Sciatic nerve (tissue), 2 donors: ENCODE data around the gene GTF2H4. TPM values are rescaled to one million over a fixed set of nuclear protein-coding genes. Genes with fewer than 3 reads are reported as not detected.
"Not testable (repeated sequence)": the region's sequence is repeated elsewhere in the genome, so short reads cannot be mapped to it uniquely, and the experiment has no call there.

ENCODE experiments used
- ATAC-seq: fragments of 200-7000 bp; cut with Tn5 transposase; one replicate; pipeline ENCODE4 v1.9.1; 2020; ENCODE audit warnings: mild to moderate bottlenecking, moderate library complexity
- DNase-seq: peaks from one replicate; pipeline ENCODE4 v3.0.0-alpha.2; 2020; ENCODE audit warnings: low spot score
- intact Hi-C: fragments of 100-400 bp; cut with DNase I; formaldehyde crosslinking; loops from one replicate; pipeline ENCODE4 v1.14.2; 2022
- total RNA-seq: library from RNA; stranded (reverse); fragmentation: NEBNext Ultra II Directional; extraction: Animal tissue kit (Norgen Biotek cat#: 25700); gene quantifications from one replicate; pipeline ENCODE4 v1.2.1, GENCODE V29; 2021
- donor health status: DM: no; HTN: no; CAD: no.
- donor health status: DM: no; HTN: no; CAD: no.

The GTF2H4 gene
- total RNA-seq, 1 donor from 2014 or later, result 30.4 TPM

GRCh38 chr6:30914076-30914853, 6.3 kb downstream of the GTF2H4 start, which contains the start of gene VARS2:
Gene VARS2 (plus strand): TSS chr6:30914238. CDS start chr6:30914837, 599 bp downstream.
- ATAC-seq, result peak; percentile 96
- peak; percentile 94 for DNase-seq
- intact Hi-C loops, result no loop called here

- intact Hi-C loops, result loop anchor here (5.0 kb wide), 1 partner anchor 162 kb away; no protein-coding TSS in a partner anchor
- DNase-seq (no peak), ATAC-seq (peak; percentile 2)
Observed at GRCh38 chr6:30914854-30915590, 7.0 kb downstream of the GTF2H4 start.

- ATAC-seq (peak; percentile 47), DNase-seq (no peak)
- intact Hi-C loops, result loop anchor here (5.0 kb wide), 1 partner anchor 162 kb away; no protein-coding TSS in a partner anchor
Observed at GRCh38 chr6:30915591-30915946, 7.6 kb downstream of the GTF2H4 start.

GRCh38 chr6:30917041-30917440, 9.0 kb downstream of the GTF2H4 start:
- intact Hi-C loops, result loop anchor here (5.0 kb wide), 1 partner anchor 160 kb away; no protein-coding TSS in a partner anchor
- DNase-seq (no peak), ATAC-seq (no peak)

GRCh38 chr6:30917487-30917886, 9.5 kb downstream of the GTF2H4 start:
- ATAC-seq, result no peak
- no peak for DNase-seq
- intact Hi-C loops, result loop anchor here (5.0 kb wide), 1 partner anchor 160 kb away; no protein-coding TSS in a partner anchor

GRCh38 chr6:30918670-30919069, 10.7 kb downstream of the GTF2H4 start:
- ATAC-seq, result no peak
- no peak for DNase-seq
- intact Hi-C loops, result loop anchor here (5.0 kb wide), 1 partner anchor 159 kb away; no protein-coding TSS in a partner anchor

GRCh38 chr6:30922447-30922852, 14.4 kb downstream of the GTF2H4 start:
- DNase-seq (no peak), ATAC-seq (no peak)
- intact Hi-C loops, result no loop called here

GRCh38 chr6:30924040-30924627, 16.1 kb downstream of the GTF2H4 start:
- DNase-seq, ATAC-seq, intact Hi-C loops: not testable (repeated sequence)

- intact Hi-C loops, result no loop called here
- ATAC-seq (peak; percentile 90), DNase-seq (no peak)
Observed at GRCh38 chr6:30926644-30927043, 18.6 kb downstream of the GTF2H4 start.

GRCh38 chr6:30927080-30927479, 19.1 kb downstream of the GTF2H4 start:
- intact Hi-C loops, ATAC-seq, DNase-seq: not testable (repeated sequence)

- ATAC-seq, result no peak
- DNase-seq, result no peak
- intact Hi-C loops, result no loop called here
Observed at GRCh38 chr6:30928677-30929076, 20.7 kb downstream of the GTF2H4 start.

- intact Hi-C loops, result loop anchor here (10.0 kb wide), 1 partner anchor 134 kb away; no protein-coding TSS in a partner anchor
- DNase-seq (no peak), ATAC-seq (no peak)
Observed at GRCh38 chr6:30930506-30930905, 22.5 kb downstream of the GTF2H4 start.

- DNase-seq (no peak), ATAC-seq (no peak)
- intact Hi-C loops, result loop anchor here (10.0 kb wide), 1 partner anchor 134 kb away; no protein-coding TSS in a partner anchor
Observed at GRCh38 chr6:30931272-30931671, 23.3 kb downstream of the GTF2H4 start.

GRCh38 chr6:30931969-30932645, 24.1 kb downstream of the GTF2H4 start, which contains the start of gene SFTA2:
Gene SFTA2 (minus strand): TSS chr6:30932170. CDS start chr6:30932096, 74 bp downstream.
- no peak for ATAC-seq
- intact Hi-C loops, result loop anchor here (10.0 kb wide), 1 partner anchor 133 kb away; no protein-coding TSS in a partner anchor
- no peak for DNase-seq

GRCh38 chr6:30932665-30933365, 24.8 kb downstream of the GTF2H4 start:
- intact Hi-C loops, result loop anchor here (10.0 kb wide), 1 partner anchor 132 kb away; no protein-coding TSS in a partner anchor
- DNase-seq, result no peak
- ATAC-seq, result no peak

- DNase-seq, result no peak
- no peak for ATAC-seq
- intact Hi-C loops, result loop anchor here (10.0 kb wide), 1 partner anchor 130 kb away; no protein-coding TSS in a partner anchor
Observed at GRCh38 chr6:30935018-30935417, 27.0 kb downstream of the GTF2H4 start.

- no peak for ATAC-seq
- intact Hi-C loops, result loop anchor here (10.0 kb wide), 1 partner anchor 128 kb away; no protein-coding TSS in a partner anchor
Observed at GRCh38 chr6:30937265-30937664, 29.3 kb downstream of the GTF2H4 start.

GRCh38 chr6:30938730-30939129, 30.7 kb downstream of the GTF2H4 start:
- DNase-seq (no peak), ATAC-seq (no peak)
- intact Hi-C loops, result loop anchor here (10.0 kb wide), 1 partner anchor 126 kb away; no protein-coding TSS in a partner anchor

More at GRCh38 chr6:30937265-30937664, 29.3 kb downstream of the GTF2H4 start:
- DNase-seq, result no peak
